Activated gamma-delta T cell treated with anti-CD3 and anti-CD28 coated beads, Interleukin-2, amount 50 U/mL, for 16 hours (primary cell): ENCODE measurements around the gene ATP5ME.
"Not testable (repeated sequence)": the region's sequence is repeated elsewhere in the genome, so short reads cannot be mapped to it uniquely, and the experiment has no call there.

Experiments
- DNase-seq: peaks from one replicate; pipeline ENCODE4 v3.0.0-alpha.2; 2020; ENCODE audit warnings: low read depth

Gene ATP5ME

DNA sequence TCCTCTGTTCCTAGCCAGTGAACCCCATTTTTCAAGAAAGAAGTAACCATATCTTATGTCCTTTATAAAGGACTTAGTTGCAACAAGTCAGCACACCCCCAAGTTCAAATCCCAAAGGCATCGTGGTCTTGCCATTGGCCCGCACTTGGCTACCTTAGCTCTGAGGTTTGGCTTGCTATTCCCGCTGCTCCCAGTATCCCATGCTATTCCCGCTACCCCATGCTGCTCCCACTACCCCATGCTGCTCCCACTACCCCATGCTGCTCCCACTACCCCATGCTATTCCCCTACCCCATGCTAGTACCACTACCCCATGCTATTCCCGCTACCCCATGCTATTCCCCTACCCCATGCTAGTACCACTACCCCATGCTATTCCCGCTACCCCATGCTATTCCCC lies 5.9 kb downstream of the ATP5ME start:
- DNase-seq: not testable (repeated sequence)

DNA sequence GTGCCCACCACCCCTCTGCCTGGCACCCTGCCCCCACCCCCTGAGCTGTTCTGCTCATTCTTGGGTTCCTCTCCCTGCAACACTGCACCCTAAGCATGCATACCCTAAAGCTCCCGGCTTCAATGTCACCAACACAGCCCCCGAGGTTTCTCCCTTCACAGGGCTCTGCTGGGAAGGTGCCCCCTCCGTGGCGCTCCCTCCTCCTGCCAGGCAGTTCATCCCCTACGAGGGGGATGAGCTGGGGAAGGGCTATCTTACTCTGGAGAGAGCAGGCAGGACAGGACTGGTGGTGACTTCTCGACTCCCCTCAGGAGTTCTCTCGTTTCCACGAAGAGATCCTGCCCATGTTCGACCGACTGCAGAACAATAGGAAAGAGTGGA lies 6.5 kb downstream of the ATP5ME start:
- DNase-seq: no peak

DNA sequence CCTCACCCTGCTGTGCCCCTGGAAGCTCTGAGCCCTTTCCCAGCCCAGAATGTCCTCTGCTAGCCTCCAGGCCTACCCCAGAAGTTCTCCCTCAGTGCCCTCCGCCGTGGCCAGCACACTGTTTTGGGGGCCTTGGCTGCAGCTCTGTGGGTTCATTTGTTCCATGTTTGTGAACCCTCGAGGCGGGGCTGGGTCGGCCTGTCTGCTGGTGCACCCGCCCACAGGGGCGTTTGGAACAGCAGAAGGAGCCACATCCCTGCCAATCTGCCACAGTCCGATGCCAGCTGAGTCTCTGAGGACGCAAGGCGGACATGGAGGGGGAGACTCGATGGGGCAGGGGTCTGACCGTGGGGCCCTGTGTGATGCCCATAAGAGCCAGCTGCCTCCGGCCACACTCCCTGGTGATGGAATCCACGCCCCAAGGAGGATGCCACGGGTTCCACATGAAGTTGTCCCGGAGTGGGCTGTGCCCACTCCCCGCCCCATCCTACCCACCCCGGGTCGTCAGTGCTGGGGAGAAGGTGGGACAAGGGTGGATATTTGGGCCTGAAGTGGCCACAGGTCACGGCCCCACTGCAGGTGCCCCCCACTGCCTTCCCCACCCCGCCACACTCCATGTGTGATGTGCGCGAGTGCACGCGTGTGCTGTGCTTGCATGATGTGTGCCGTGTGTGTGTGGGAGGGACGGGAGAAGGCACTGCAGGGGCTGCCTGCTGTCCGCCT lies 7.1 kb downstream of the ATP5ME start:
- no peak for DNase-seq

DNA sequence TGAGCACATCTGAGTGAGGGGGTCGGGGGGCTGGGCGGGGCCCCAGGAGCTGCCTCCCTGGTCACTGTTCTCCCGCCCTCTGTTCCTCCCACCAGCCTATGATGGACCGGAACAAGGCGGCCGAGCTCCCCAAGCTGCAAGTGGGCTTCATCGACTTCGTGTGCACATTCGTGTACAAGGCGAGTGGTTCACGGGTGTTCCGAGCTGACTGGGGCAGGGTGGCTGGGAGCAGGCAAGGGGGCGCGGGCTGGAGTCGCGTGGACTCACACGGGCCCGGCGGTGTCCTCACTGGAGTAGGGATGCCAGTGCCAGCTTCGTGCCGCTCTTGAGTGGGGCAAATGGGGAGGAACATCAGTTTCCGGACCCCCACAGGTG lies 7.7 kb downstream of the ATP5ME start:
- no peak for DNase-seq

DNA sequence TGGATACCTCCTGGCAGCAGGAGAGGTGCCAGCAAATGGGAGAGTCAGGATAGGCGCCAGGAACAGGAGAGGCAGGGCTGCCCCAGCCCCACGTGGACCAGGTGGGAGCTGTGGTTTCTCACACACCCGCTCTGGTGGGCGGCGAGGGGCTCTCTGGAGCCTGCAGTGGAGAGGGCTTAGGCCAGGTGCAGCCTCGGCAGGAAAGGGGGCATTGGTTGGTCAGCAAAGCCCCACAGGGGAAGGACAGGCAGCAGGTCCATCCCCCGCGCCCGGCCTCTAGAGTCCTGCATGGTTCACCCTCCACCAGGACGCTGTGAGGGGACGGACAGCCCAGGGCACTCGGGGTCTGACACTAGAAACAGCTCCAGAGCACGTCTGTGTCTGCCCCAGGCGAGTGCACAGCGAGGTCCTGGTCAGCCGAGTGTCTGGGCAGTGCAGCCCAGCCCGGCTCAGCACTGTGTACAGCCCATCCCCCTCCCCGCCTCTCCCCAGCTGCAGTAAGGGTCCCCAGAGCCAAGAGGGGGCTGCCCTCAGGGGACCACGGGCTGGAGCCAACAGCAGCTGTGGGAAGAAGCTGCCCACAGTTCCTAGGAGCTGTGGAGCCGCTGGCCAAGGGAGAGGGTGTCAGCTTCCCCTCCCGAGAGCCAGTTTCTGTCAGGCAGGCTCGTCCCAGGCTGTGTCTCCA lies 8.2 kb downstream of the ATP5ME start:
- no peak for DNase-seq

DNA sequence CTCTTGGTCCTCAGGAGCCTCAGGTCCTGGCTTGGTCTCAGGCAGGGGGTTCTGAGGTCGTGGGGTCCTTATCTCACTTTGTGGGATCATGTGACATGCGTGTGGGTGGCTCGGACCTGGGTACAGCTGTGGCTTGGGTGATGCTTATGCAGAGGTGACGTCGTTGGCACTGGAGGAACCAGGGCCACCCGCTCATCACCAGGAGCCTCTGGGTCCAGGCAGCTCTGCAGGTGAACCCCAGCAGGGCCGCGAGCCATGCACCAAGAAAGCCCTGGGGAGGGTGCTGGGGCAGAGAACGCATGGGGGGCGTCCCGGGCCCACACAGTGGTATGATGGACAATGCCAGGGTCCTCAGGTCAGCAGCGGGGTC lies 8.7 kb downstream of the ATP5ME start:
- DNase-seq: no peak

DNA sequence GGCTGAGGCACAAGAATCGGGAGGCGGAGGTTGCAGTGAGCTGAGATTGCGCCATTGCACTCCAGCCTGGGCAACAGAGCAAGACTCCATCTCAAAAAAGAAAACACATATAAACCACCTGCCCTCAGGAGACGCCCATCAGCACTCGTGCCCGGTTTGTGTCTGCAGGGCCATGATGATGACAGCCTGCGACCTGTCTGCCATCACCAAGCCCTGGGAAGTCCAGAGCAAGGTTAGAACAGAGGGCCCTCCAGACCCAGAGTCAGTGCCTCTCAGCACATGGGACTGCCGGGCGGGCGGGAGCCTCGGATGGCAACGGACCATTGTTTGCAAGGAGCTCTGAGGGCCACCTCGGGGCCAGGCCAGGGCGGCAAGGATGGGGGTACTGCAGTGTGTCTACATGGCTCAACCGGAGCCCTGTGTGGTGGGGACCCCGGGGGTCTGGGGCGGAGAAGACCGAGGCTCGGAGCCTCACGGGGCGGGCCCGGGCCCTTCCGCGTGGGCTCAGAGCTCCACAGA lies 9.3 kb downstream of the ATP5ME start:
- DNase-seq: no peak

DNA sequence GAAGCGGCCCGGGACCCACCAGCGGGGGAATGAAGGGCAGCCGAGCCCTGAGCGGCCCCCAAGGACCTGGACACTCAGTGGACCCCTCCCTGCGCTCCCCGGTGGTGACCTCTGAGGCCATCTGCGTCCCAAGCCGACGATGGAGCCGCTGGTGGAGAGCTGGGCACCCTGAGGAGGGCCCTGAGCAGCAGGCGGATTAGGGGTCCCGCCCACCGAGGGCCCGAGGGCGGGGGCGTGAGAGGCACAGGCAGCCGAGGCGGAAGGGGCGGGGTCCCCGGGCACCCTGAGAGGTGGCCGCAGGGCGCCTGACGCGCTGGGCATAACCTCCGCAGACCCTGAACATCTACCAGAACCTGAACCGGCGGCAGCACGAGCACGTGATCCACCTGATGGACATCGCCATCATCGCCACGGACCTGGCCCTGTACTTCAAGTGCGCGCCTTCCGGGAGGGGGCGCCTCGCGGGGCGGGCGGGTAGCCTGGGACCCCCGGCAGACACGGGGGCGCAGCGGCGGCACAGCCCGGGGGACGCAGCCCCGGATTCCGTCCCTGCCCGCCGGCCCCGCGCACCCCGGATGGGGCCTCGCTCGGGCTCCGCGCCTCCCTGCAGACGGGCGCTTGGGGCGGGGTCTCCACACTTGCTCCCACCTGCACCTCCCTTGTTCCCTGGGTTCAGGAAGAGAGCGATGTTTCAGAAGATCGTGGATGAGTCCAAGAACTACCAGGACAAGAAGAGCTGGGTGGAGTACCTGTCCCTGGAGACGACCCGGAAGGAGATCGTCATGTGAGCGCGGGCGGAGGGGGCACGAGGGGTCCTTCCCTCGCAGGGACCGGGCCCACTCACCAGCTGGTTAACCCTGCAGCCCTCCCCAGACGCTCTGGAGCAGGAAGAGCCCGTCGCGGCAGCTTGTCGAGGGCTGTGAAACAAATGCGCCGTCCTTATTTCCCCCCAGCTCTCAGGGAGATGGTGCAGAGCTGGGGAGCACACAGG lies 10.3 kb downstream of the ATP5ME start:
- DNase-seq: peak; percentile 72

DNA sequence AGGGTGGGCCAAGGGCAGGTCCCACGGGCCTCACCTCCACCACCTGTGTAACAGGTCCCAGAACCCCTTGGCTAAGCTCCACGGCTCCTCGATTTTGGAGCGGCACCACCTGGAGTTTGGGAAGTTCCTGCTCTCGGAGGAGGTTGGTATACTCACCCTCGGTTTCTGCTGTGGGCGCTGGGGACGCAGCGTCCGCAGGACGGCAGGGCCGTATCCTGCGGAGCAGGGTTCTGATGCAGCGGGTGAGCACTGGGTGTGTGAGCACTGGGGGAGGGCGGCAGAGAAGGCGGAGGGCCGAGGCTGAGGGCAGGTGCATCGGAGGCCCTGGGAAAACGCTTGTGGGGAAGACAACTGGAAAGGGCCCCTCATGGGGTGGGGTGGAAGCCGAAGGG lies 11.0 kb downstream of the ATP5ME start:
- no peak for DNase-seq

DNA sequence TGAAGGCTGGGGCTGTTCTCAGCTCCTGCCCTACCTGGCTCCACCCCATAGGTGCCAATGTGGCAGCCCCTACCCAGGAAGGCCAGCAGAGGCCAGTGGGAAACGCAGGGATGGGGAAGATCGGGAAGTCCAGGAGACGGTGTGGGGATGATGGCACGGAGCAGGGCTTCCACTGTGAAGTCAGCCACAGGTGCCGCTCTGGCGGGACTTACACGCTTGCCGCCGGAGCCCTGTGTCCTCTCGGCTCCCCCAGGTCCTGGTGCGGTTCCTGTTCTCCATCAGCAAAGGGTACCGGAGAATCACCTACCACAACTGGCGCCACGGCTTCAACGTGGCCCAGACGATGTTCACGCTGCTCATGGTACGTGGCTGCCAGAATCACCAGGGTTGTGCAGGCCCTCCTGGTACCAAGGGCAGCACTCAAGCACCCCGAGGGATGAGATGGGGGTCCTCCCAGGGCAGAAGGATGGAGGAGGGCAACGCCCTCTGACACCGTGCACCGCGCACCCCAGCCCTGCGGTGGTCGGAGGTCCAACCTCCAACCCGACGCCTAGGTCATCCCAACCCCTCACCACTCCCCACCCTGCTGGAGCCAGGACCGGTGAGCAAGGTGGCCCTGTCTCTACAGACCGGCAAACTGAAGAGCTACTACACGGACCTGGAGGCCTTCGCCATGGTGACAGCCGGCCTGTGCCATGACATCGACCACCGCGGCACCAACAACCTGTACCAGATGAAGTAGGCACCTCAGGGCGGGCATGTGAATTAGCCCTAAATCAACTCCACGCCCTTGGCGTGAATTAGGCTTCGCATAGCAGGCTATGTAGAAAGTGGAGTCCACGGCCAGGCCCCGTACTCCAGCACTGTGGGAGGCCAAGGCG lies 12.0 kb downstream of the ATP5ME start:
- DNase-seq: no peak

DNA sequence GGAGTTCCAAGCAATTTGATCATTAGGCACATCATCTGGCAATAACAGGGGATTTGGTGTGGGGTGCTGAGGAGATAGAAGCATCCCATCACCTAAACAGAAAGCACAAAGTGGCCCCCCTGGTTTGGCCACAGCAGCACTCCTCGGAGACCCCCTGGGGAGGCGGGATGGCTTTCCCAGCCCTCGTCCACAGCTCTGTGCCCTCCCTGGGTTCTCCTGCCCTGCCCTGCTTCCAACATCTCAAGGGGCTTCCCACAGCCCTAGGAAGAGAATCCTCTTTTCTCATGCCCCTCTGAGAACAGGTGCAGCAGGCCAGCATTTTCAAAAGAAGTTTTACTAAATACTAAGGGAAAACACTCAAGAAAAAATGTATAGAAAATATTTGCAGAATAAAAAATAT lies 12.8 kb downstream of the ATP5ME start:
- no peak for DNase-seq

DNA sequence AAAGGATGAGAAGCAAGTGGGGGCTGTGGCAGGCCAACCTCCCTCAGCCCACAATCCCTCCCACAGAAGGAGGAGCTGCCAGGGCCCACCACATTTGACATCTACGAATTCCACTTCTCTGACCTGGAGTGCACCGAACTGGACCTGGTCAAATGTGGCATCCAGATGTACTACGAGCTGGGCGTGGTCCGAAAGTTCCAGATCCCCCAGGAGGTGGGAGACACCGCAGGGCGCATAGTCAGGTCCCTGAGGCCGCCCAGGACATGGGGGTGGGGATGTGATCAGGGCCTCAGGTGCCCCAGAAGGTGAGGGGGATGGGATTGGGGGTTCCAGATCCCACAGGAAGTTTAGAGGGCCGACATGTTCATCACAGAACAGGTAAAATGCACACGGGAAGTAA lies 13.7 kb downstream of the ATP5ME start:
- no peak for DNase-seq

DNA sequence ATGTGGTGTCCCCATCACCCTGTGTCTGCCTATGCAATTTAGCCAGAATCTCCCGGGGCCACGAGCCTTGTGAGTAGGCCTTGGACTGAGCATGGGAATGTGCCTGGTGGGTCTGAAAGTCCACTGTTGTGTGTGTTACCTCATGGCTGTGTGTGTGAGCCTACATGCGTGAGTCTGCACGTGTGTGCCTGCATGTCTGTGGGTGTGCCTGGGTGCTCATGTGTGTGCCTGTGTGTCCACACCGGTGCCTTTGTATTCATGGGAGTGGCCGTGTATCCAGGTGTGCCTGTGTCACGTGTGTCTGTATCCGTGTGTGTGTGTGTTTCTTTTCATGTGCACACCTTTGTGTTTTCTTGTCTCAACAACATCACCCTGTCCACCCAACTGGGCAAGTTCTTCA lies 14.2 kb downstream of the ATP5ME start:
- no peak for DNase-seq

DNA sequence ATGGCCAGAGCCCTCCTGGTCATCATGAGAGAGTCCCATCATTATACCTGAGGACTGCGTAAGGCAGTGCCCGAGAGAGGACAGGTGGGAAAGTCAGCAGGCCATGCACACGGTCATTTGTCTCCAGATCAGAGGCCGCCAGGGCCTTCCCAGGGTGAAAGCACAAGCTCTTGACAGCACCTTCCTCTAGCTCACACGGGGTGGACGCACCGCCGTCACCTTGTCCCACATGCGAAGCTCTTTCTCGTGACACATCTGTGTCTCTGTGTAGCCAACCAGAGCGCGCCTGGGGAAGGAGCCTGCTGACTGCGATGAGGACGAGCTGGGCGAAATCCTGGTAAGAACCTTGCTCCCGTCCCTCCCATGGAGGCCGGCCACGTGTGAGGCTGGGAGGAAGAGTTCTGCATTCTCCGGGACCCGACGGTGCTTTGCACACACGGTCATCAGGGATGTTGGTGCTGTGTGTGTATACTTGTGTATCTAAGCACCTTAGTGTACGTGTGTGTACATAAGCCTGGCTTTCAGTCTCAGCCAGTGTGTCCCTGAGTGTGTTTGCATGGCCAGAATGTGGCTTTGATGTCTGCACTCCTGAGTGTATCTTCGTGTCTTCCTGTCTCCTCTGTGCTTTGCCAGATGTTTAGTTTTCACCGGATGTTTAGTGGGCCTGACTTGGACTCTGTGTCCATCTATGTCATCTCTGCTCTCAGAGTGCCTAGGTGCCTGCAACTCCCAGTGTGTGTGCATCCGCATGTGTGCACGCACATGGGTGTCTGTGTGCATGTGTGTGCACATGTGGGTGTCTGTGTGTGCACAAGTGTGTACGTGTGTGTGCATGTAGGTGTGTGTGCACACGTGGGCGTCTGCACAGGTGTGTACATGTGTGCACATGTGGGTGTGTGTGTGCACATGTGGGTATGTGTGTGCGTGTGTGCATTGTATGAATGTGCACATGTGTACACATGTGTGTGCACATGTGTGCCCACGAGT lies 15.1 kb downstream of the ATP5ME start:
- no peak for DNase-seq

DNA sequence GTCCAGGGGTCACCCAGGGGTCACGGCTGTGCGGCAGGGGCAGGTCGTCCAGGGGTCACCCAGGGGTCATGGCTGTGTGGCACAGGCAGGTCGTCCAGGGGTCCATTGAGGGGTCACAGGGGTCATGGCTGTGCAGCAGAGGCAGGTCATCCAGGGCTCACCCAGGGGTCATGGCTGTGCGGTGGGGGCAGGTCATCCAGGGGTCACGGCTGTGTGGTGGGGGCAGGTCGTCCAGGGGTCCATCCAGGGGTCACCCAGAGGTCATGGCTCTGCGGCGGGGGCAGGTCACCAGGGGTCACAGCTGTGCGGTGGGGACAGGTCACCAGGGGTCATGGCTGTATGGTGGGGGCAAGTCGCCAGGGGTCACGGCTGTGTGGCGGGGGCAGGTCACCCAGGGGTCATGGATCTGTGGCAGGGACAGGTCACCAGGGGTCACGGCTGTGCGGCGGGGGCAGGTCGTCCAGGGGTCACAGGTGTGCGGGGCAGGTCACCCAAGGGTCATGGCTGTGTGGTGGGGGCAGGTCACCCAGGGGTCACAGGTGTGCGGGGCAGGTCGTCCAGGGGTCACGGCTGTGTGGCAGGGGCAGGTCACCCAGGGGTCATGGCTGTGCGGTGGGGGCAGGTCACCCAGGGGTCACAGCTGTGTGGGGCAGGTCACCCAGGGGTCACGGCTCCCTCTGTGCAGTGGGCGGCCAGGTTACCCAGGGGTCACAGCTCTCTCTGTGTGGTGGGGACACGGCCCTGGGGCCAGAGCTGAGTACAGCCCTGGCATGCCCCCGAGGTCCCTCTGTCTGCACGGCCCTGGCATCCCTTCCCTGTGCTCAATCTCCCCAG lies 16.0 kb downstream of the ATP5ME start:
- no peak for DNase-seq

DNA sequence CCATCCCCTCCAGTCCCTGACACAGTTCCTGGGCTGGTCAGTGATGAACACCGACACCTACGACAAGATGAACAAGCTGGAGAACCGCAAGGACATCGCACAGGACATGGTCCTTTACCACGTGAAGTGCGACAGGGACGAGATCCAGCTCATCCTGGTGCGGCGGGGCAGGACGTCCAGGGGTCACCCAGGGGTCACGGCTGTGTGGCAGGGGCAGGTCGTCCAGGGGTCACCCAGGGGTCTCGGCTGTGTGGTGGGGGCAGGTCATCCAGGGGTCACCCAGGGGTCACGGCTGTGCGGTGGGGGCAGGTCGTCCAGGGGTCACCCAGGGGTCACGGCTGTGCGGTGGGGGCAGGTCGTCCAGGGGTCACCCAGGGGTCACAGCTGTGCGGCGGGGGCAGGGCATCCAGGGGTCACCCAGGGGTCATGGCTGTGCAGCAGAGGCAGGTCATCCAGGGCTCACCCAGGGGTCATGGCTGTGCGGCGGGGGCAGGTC lies 16.7 kb downstream of the ATP5ME start:
- DNase-seq: no peak

DNA sequence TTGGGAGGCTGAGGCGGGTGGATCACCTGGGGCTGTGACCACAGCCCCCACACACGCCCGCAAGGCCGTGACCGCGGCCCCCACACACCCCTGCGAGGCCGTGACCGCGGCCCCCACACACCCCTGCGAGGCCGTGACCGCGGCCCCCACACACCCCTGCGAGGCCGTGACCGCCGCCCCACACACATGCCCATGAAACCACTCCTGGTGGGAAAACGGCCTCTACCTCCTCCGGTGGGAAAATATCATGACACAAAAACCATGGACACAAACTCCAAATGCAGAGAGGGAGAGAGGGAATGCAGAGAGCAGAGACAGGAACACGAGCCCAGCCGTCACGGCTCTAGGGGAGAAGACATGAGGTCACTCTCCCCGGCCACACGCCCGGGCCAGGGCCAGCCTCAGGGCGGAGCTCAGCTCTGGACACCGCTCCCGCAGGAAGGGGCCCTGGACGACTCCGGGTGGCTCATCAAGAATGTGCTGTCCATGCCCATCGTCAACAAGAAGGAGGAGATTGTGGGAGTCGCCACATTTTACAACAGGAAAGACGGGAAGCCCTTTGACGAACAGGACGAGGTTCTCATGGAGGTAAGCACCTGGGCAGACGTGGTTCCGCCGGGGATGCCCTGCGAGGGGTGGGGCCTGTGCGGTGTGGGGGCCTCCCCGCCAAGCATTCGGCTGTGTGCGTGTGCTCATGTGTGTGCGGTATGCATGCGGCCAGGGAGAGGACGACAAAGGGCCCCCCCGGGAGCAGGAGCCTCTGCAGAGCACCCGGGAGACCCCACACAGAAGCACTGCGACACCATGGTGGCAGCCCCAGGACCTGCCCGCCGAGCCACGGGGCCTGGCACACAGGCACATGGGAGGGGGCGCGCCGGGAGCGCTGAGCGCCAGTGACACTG lies 17.4 kb downstream of the ATP5ME start:
- DNase-seq: no peak

DNA sequence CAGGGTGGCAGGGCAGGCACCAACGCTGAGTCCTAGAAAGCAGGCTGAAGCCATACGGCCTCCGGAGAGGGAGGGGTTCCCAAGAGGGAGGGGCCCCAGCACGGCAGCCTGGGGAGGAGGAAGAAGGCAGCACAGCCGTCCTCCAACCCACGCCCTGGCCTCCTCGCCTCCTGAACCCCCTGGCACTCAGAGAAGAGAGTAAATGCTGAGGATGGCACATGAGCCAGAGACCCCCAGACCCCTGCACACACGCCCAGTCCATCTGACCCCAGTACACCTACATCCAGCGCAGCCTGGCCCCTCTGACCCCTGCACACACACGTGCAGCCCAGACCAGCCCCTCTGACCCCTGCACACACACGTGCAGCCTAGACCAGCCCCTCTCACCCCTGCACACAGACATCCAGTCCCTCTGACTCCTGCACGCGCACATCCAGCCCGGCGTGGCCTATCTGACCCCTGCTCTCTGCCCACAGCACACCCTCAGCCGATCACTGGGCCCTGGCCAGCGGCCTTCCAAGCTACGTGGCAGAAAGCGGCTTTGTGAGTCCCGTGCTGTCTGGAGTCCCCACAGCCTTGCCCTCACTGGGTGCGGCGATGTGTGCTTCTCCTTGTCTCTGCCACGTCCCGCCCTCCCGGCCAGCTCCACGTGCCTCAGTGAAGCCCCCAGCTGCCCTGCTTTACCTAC lies 18.5 kb downstream of the ATP5ME start:
- DNase-seq: no peak
